HCT116 (cell line): ENCODE results near the gene SNRNP200.

Source experiments
- POLR2A ChIP-seq: IDR thresholded peaks from 2 replicates; pipeline ENCODE4 v1.7.0; 2011; ENCODE audit warnings: borderline replicate concordance; ENCODE audit not compliant: insufficient read depth, insufficient read length; ENCODE audit errors: extremely low read depth
- POLR2AphosphoS5 ChIP-seq: IDR thresholded peaks from 2 replicates; pipeline ENCODE4 v1.6.1; 2011; ENCODE audit warnings: mild to moderate bottlenecking, low read depth, low read length, moderate library complexity
- RAD21 ChIP-seq: IDR thresholded peaks from 2 replicates; pipeline ENCODE4 v1.6.1; 2012; ENCODE audit warnings: low read depth, mild to moderate bottlenecking
- TF ChIP-seq, protein P1 (sequence below), 3 experiments: fragments of 200-600 bp in 1 of 3; sonication (generic) in 1 of 3; IDR thresholded peaks in 2 of 3; conservative IDR thresholded peaks in 1 of 3; 2 replicates each; pipeline ENCODE4 v1.5.1; 2012 to 2017; ENCODE audit warnings: low read depth in 2 of 3, low read length in 2 of 3, antibody characterized with exemption in 1 of 3, borderline replicate concordance in 1 of 3, control low read depth in 1 of 3, mild to moderate bottlenecking in 1 of 3, mixed read lengths in 1 of 3, mixed run types in 1 of 3, moderate library complexity in 1 of 3; ENCODE audit not compliant: insufficient read depth in 1 of 3

DNA sequence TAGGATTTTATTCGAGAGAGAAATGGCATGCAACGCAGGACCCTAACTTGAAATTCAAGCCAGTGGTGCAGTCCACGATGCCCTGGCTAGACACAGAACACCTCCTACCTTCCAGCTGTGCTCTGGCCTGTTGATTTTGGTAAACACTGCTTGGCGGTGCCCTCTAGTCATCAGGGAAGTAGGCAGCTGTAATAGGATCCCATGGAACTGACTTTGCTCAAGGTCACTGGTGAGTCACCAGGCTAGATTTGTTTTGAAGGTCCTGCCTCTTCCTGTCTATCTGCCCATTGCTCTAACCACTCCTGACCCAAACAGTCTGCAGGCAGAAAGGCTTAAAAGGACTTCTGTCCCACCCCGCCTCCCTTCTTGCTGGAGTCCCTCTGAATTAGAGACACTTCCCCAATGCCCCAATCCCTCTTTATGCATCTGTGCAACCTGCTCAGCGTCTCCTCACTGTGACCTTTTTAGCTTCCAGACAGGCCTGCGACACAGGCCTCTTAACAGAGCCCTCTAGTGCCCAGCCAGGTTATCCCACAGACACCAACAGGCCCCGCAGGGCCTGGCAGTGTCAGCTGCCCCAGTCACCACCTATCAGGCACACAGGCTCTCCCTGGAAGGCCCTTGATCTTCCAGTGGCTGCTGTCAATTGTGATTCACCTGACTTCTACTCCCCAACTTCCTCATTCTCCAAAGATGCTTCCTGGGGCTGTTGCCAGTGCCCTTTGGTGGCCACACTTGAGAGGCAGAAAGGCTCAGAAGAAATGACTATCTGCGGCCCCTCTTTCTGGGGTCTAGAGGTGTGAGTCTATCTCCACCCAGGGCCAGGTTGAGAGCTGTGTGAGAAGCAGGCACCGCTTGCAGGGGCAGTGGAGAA lies 44.7 kb downstream of the SNRNP200 start:
- TF ChIP-seq POLR2A (no peak), POLR2AphosphoS5 (peak; percentile 24; the same call in 1 of the 2 replicates), RAD21 (peak; percentile 58)
- TF ChIP-seq, protein P1, sequence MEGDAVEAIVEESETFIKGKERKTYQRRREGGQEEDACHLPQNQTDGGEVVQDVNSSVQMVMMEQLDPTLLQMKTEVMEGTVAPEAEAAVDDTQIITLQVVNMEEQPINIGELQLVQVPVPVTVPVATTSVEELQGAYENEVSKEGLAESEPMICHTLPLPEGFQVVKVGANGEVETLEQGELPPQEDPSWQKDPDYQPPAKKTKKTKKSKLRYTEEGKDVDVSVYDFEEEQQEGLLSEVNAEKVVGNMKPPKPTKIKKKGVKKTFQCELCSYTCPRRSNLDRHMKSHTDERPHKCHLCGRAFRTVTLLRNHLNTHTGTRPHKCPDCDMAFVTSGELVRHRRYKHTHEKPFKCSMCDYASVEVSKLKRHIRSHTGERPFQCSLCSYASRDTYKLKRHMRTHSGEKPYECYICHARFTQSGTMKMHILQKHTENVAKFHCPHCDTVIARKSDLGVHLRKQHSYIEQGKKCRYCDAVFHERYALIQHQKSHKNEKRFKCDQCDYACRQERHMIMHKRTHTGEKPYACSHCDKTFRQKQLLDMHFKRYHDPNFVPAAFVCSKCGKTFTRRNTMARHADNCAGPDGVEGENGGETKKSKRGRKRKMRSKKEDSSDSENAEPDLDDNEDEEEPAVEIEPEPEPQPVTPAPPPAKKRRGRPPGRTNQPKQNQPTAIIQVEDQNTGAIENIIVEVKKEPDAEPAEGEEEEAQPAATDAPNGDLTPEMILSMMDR (IDR thresholded peaks at IDR 0.05 in 2 of 3, conservative IDR thresholded peaks at IDR 0.05 in 1 of 3; ENCODE audit: borderline replicate concordance in 1 of 3, insufficient read depth in 1 of 3, low read depth in 2 of 3, low read length in 2 of 3) = peak; percentile 65 to 68 (median 65); a peak in 5 of 6 replicates
